ENCODE results near the gene SKA3. TPM values are rescaled to one million over a fixed set of nuclear protein-coding genes. Genes with fewer than 3 reads are reported as not detected.
A peak's percentile ranks its signal among the peaks of the same experiment; 100 is the strongest.
"Not testable (repeated sequence)": the region's sequence is repeated elsewhere in the genome, so short reads cannot be mapped to it uniquely, and the experiment has no call there.

Gene SKA3
- total RNA-seq, 1 donor from 2014 or later, result not detected

GRCh38 chr13:21147827-21148226 is 28.5 kb downstream of the SKA3 start:
- no peak for TF ChIP-seq CTCF (IDR thresholded peaks at IDR 0.05)
- H3K4me1 ChIP-seq, result peaks cover under 1 to 4% of the 10 kb centered on the region in 2 donors
- DNase-seq (ENCODE audit: low spot score in 2 of 2), result no peak
- H3K4me3 ChIP-seq, result no peak overlapping the region
- H3K9me3 ChIP-seq, result no peaks in the 10 kb centered on the region
- H3K27me3 ChIP-seq, result no peaks in the 10 kb centered on the region
- intact Hi-C loops (cut with DNase I), result no loop called here
- no peak overlapping the region for H3K27ac ChIP-seq
- peaks cover 17 to 39% of the 10 kb centered on the region in 2 donors for H3K36me3 ChIP-seq

GRCh38 chr13:21142766-21143165 is 33.6 kb downstream of the SKA3 start:
- H3K27ac ChIP-seq, result no peak overlapping the region
- no peaks in the 10 kb centered on the region for H3K9me3 ChIP-seq
- peaks cover 10 to 24% of the 10 kb centered on the region in 2 donors for H3K4me1 ChIP-seq
- H3K27me3 ChIP-seq, result no peaks in the 10 kb centered on the region
- DNase-seq (ENCODE audit: low spot score in 2 of 2), result no peak
- H3K36me3 ChIP-seq, result peaks cover 14 to 38% of the 10 kb centered on the region in 2 donors
- peak overlapping the region in 1 of 2 donors; percentile 69 for H3K4me3 ChIP-seq
- intact Hi-C loops (cut with DNase I), result no loop called here
- TF ChIP-seq CTCF (IDR thresholded peaks at IDR 0.05), result no peak

- TF ChIP-seq CTCF (IDR thresholded peaks at IDR 0.05), result no peak
- Histone ChIP-seq H3K9me3 (no peaks in the 10 kb centered on the region), H3K4me1 (peaks cover 10 to 24% of the 10 kb centered on the region in 2 donors), H3K27ac (peak overlapping the region in 1 of 2 donors; percentile 88), H3K4me3 (peak overlapping the region; percentile 69 to 79), H3K36me3 (peaks cover 0 to 10% of the 10 kb centered on the region in 2 donors), H3K27me3 (no peaks in the 10 kb centered on the region)
- intact Hi-C loops (cut with DNase I), result no loop called here
- DNase-seq (ENCODE audit: low spot score in 2 of 2), result no peak
Measured at GRCh38 chr13:21139374-21139773, 37.0 kb downstream of the SKA3 start.

- Histone ChIP-seq H3K27me3 (no peaks in the 10 kb centered on the region), H3K27ac (no peak overlapping the region), H3K4me1 (peaks cover 10 to 24% of the 10 kb centered on the region in 2 donors), H3K9me3 (no peaks in the 10 kb centered on the region), H3K36me3 (peaks cover 0 to 10% of the 10 kb centered on the region in 2 donors), H3K4me3 (no peak overlapping the region)
- intact Hi-C loops (cut with DNase I), result no loop called here
- no peak for DNase-seq (ENCODE audit: low spot score in 2 of 2)
- TF ChIP-seq CTCF (IDR thresholded peaks at IDR 0.05), result no peak
Measured at GRCh38 chr13:21138561-21138960, 37.8 kb downstream of the SKA3 start.

- DNase-seq (ENCODE audit: low spot score in 2 of 2), result no peak
- Histone ChIP-seq H3K9me3 (no peaks in the 10 kb centered on the region), H3K4me3 (no peak overlapping the region), H3K4me1 (peaks cover 8 to 19% of the 10 kb centered on the region in 2 donors), H3K27me3 (no peaks in the 10 kb centered on the region), H3K27ac (no peak overlapping the region), H3K36me3 (peaks cover 0 to 6% of the 10 kb centered on the region in 2 donors)
- no peak for TF ChIP-seq CTCF (IDR thresholded peaks at IDR 0.05)
- intact Hi-C loops (cut with DNase I), result no loop called here
Measured at GRCh38 chr13:21137696-21138095, 38.7 kb downstream of the SKA3 start.

- H3K9me3 ChIP-seq; H3K27ac ChIP-seq; DNase-seq (ENCODE audit: low spot score in 2 of 2); H3K36me3 ChIP-seq; H3K27me3 ChIP-seq; H3K4me3 ChIP-seq; intact Hi-C loops (cut with DNase I); H3K4me1 ChIP-seq: not testable (repeated sequence)
Measured at GRCh38 chr13:21135833-21136232, 40.5 kb downstream of the SKA3 start.
